HepG2 (cell line): Measurements from ENCODE around the gene PRSS12. TPM values are rescaled to one million over a fixed set of nuclear protein-coding genes. Genes with fewer than 3 reads are reported as not detected.

Experiments
- ATAC-seq: fragments of 200-7000 bp; cut with Tn5 transposase; 3 replicates; pipeline ENCODE4 v1.9.1; 2020; ENCODE audit warnings: mild to moderate bottlenecking, moderate library complexity
- BruUV-seq: library from RNA; stranded (reverse); fragments of 400-500 nt; replicated peaks from 2 replicates; lab custom pipeline; 2021; lab: Mats Ljungman, UMichigan
- CTCF ChIA-PET: fragments of 300-600 bp; formaldehyde crosslinking; extraction: SDS; loops from one replicate; lab custom pipeline; 2021; ENCODE audit warnings: low total read pairs, inconsistent platforms, low intra/inter-chr PET ratio; lab: Yijun Ruan, JAX
- POLR2A ChIA-PET: fragments of 350-600 bp; sonication (Branson Sonifier 250); formaldehyde crosslinking; loops from one replicate; lab custom pipeline; 2020; ENCODE audit warnings: antibody characterized with exemption, inconsistent platforms; lab: Yijun Ruan, JAX
- DNase-seq: peaks from one replicate; pipeline ENCODE4 v3.0.0-alpha.2; 2015; ENCODE audit warnings: low spot score
- FAIRE-seq: peaks from 3 replicates; lab custom pipeline; 2011; peaks lifted over from hg19 to GRCh38; lab: Jason Lieb, UNC
- H2AFZ ChIP-seq: one replicate; pipeline ENCODE4 v1.6.1; 2011; ENCODE audit warnings: low read length, inconsistent platforms
- H3K27ac ChIP-seq: fragments of 300-600 bp; 3 replicates; pipeline ENCODE4 v1.8.0; 2011; ENCODE audit warnings: mixed run types, mild to moderate bottlenecking, mixed read lengths, low read length, inconsistent platforms; ENCODE audit not compliant: insufficient read depth; ENCODE audit errors: extremely low read length
- H3K27me3 ChIP-seq, 2 experiments: fragments of 200-600 bp in 1 of 2; 2 replicates in 1 of 2; 3 replicates in 1 of 2; pipeline versions ENCODE4 v1.6.0 to v1.8.0; 2011; ENCODE audit warnings: low read length in 2 of 2, mild to moderate bottlenecking in 2 of 2, moderate library complexity in 2 of 2, inconsistent platforms in 1 of 2; ENCODE audit not compliant: insufficient read depth in 2 of 2, control insufficient read depth in 1 of 2
- H3K36me3 ChIP-seq, 2 experiments: fragments of 200-600 bp in 1 of 2; replicated peaks in 1 of 2; 2 replicates in 1 of 2; 3 replicates in 1 of 2; pipeline versions ENCODE4 v1.5.1 to v1.8.0; 2011; ENCODE audit warnings: low read length in 2 of 2, inconsistent platforms in 1 of 2; ENCODE audit not compliant: insufficient read depth in 2 of 2, control insufficient read depth in 1 of 2
- H3K4me1 ChIP-seq: 2 replicates; pipeline ENCODE4 v1.5.1; 2012; ENCODE audit warnings: low read length, inconsistent platforms; ENCODE audit not compliant: insufficient read depth
- H3K4me2 ChIP-seq: 2 replicates; pipeline ENCODE4 v1.6.0; 2011; ENCODE audit warnings: low read depth, low read length, inconsistent platforms
- H3K4me3 ChIP-seq, 3 experiments: fragments of 200-600 bp in 1 of 3; sonication (generic), shearing (Covaris generic) in 1 of 3; replicated peaks in 1 of 3; 2 replicates each; pipeline ENCODE4 v1.5.1; 2011 to 2016; ENCODE audit warnings: low read length in 3 of 3, inconsistent platforms in 2 of 3, low read depth in 2 of 3, mild to moderate bottlenecking in 2 of 3, control low read depth in 1 of 3, mixed read lengths in 1 of 3; ENCODE audit not compliant: insufficient read depth in 1 of 3
- H3K79me2 ChIP-seq: one replicate; pipeline ENCODE4 v1.6.1; 2011; ENCODE audit warnings: low read length, inconsistent platforms; ENCODE audit not compliant: insufficient read depth
- H3K9ac ChIP-seq: 2 replicates; pipeline ENCODE4 v1.6.0; 2011; ENCODE audit warnings: mild to moderate bottlenecking, low read depth, low read length, inconsistent platforms; ENCODE audit not compliant: insufficient read depth
- H3K9me3 ChIP-seq: 2 replicates; pipeline ENCODE4 v1.5.1; 2012; ENCODE audit warnings: mild to moderate bottlenecking, low read length
- H4K20me1 ChIP-seq: 2 replicates; pipeline ENCODE4 v1.6.0; 2011; ENCODE audit warnings: inconsistent platforms, mild to moderate bottlenecking, low read length, moderate library complexity; ENCODE audit not compliant: insufficient read depth
- ARID2 ChIP-seq: sonication (generic); formaldehyde crosslinking; IDR thresholded peaks from 2 replicates; pipeline ENCODE4 v1.8.1; 2022; ENCODE audit warnings: mild to moderate bottlenecking, missing genetic modification reagents, borderline replicate concordance
- EED ChIP-seq: sonication (generic); formaldehyde crosslinking; IDR thresholded peaks from 2 replicates; pipeline ENCODE4 v1.5.0; 2020; ENCODE audit warnings: mild to moderate bottlenecking, missing genetic modification reagents
- GTF3A ChIP-seq: sonication (generic); formaldehyde crosslinking; conservative IDR thresholded peaks from 2 replicates; pipeline ENCODE4 v1.4.0; 2020; ENCODE audit warnings: mild to moderate bottlenecking, missing genetic modification reagents
- KMT2A ChIP-seq: sonication (generic); formaldehyde crosslinking; IDR thresholded peaks from 2 replicates; pipeline ENCODE4 v1.4.0; 2020; ENCODE audit warnings: missing genetic modification reagents
- MBD4 ChIP-seq: IDR thresholded peaks from 2 replicates; pipeline ENCODE4 v1.6.1; 2012; ENCODE audit warnings: low read length, inconsistent platforms, borderline replicate concordance
- MTERF4 ChIP-seq: sonication (generic); formaldehyde crosslinking; IDR thresholded peaks from 2 replicates; pipeline ENCODE4 v1.8.0; 2023; ENCODE audit warnings: mild to moderate bottlenecking, missing genetic modification reagents
- NR2F2 ChIP-seq: IDR thresholded peaks from 2 replicates; pipeline ENCODE4 v1.6.1; 2012; ENCODE audit warnings: low read depth, inconsistent platforms, borderline replicate concordance
- NR2F6 ChIP-seq, 2 experiments: IDR thresholded peaks; 2 replicates each; pipeline ENCODE4 v1.6.1; 2016; ENCODE audit warnings: antibody characterized with exemption in 1 of 2, mild to moderate bottlenecking in 1 of 2
- SSRP1 ChIP-seq: IDR thresholded peaks from 2 replicates; pipeline ENCODE4 v1.6.1; 2016; ENCODE audit warnings: control low read depth
- TFAP4 ChIP-seq: sonication (generic); IDR thresholded peaks from 2 replicates; pipeline ENCODE4 v1.6.1; 2016; ENCODE audit warnings: low read depth, borderline replicate concordance
- YY1 ChIP-seq: IDR thresholded peaks from 2 replicates; pipeline ENCODE4 v1.6.1; 2011; ENCODE audit warnings: low read length, low read depth, moderate library complexity, mild to moderate bottlenecking; ENCODE audit not compliant: insufficient read depth, insufficient replicate concordance
- ZC3H4 ChIP-seq: sonication (generic); formaldehyde crosslinking; IDR thresholded peaks from 2 replicates; pipeline ENCODE4 v1.4.0; 2020; ENCODE audit warnings: missing genetic modification reagents, borderline replicate concordance
- ZFP36L2 ChIP-seq: sonication (generic); formaldehyde crosslinking; IDR thresholded peaks from 2 replicates; pipeline ENCODE4 v1.4.0; 2020; ENCODE audit warnings: missing genetic modification reagents
- ZNF484 ChIP-seq: sonication (generic); formaldehyde crosslinking; IDR thresholded peaks from 2 replicates; pipeline ENCODE4 v1.5.1; 2020; ENCODE audit warnings: mild to moderate bottlenecking, low read depth, missing genetic modification reagents, borderline replicate concordance
- ZNF547 ChIP-seq: sonication (generic); formaldehyde crosslinking; IDR thresholded peaks from 2 replicates; pipeline ENCODE4 v1.5.1; 2020; ENCODE audit warnings: mild to moderate bottlenecking, missing genetic modification reagents
- ZNF782 ChIP-seq: sonication (generic); formaldehyde crosslinking; IDR thresholded peaks from 2 replicates; pipeline ENCODE4 v1.4.0; 2020; ENCODE audit warnings: missing genetic modification reagents, mild to moderate bottlenecking, borderline replicate concordance
- ZNF878 ChIP-seq: sonication (generic); formaldehyde crosslinking; IDR thresholded peaks from 2 replicates; pipeline ENCODE4 v1.8.1; 2023; ENCODE audit warnings: mild to moderate bottlenecking, missing genetic modification reagents, moderate library complexity
- ZUFSP ChIP-seq: sonication (generic); formaldehyde crosslinking; IDR thresholded peaks from 2 replicates; pipeline ENCODE4 v1.9.0; 2021; ENCODE audit warnings: missing genetic modification reagents, mild to moderate bottlenecking, borderline replicate concordance
- WGBS: methylation state at CpG from one replicate; pipeline ENCODE4 v1.1.6; 2017; ENCODE audit warnings: low lambda C conversion rate; 5-methylcytosine and 5-hydroxymethylcytosine counted together
- in situ Hi-C: cut with HindIII; loops from 2 replicates; pipeline ENCODE4 v1.10.0; 2017; ENCODE audit warnings: low pct_unique_long_range_greater_than_20kb; ENCODE audit not compliant: extremely low pct_ligation_motif_present
- intact Hi-C: fragments of 100-400 bp; cut with micrococcal nuclease; formaldehyde crosslinking; loops from one replicate; pipeline ENCODE4 v1.10.0; 2022; ENCODE audit not compliant: unreplicated experiment
- polyA plus RNA-seq, 8 experiments: library from polyadenylated mRNA; depleted of rRNA in 3 of 8; stranded (reverse) in 7 of 8; unstranded in 1 of 8; fragments of >200 nt; fragmentation: Illumina TruSeq in 4 of 8; extraction: Trizol in 4 of 8; gene quantifications; 2 replicates each; pipeline versions ENCODE4 v1.2.1 to v1.2.3, GENCODE V29; 2011 to 2016; ENCODE audit warnings: low read depth in 4 of 8, missing spikeins in 1 of 8, mixed read lengths in 1 of 8; ENCODE audit not compliant: insufficient read depth in 1 of 8
- total RNA-seq, 5 experiments: library from RNA; depleted of rRNA; stranded (reverse); fragments of >200 nt; fragmentation: Illumina TruSeq; extraction: Trizol; gene quantifications; 2 replicates each; pipeline ENCODE4 v1.2.3, GENCODE V29; 2016; ENCODE audit warnings: low read depth in 1 of 5

Gene PRSS12
- total and polyA plus RNA-seq, 2 of the 13 experiments (the other 11 are each of a cell fraction or from before 2014, with no cell fraction given), result 0.02 TPM; not detected in 1

- H3K4me1 ChIP-seq, result no peaks in the 10 kb centered on the region
- BruUV-seq, result no TSS peak
- H2AFZ ChIP-seq, result no peak overlapping the region
- H3K4me2 ChIP-seq, result no peak overlapping the region
- H3K79me2 ChIP-seq, result no peaks in the 10 kb centered on the region
- H3K27me3 ChIP-seq, result no peaks in the 10 kb centered on the region
- ATAC-seq, result no peak
- H3K9ac ChIP-seq, result no peak overlapping the region
- H3K9me3 ChIP-seq, result no peaks in the 10 kb centered on the region
- DNase-seq, result no peak
- 1% methylated on average over 6 of the region's 6 CpGs for WGBS
- no peak for TF ChIP-seq ZNF782 (CRISPR knock-in tag)
- TF ChIP-seq KMT2A (CRISPR knock-in tag), result no peak
- TF ChIP-seq YY1, result no peak
- TF ChIP-seq ZNF878, result no peak
- TF ChIP-seq ZFP36L2 (CRISPR knock-in tag), result no peak
- TF ChIP-seq MBD4, result no peak
- TF ChIP-seq ZNF484 (CRISPR knock-in tag), result no peak
- no peaks in the 10 kb centered on the region for H4K20me1 ChIP-seq
- intact Hi-C loops, result no loop called here
- CTCF ChIA-PET, result no interaction called here
- FAIRE-seq, result no peak
- H3K27ac ChIP-seq, result no peak overlapping the region
- in situ Hi-C loops, result no loop called here
- POLR2A ChIA-PET, result no interaction called here
- no peak overlapping the region for H3K4me3 ChIP-seq
- no peaks in the 10 kb centered on the region for H3K36me3 ChIP-seq
Measured at GRCh38 chr4:118335324-118335723, 17.5 kb downstream of the PRSS12 start.

GRCh38 chr4:118331352-118331751 lies 21.5 kb downstream of the PRSS12 start:
- no peak overlapping the region for H3K27ac ChIP-seq
- no peaks in the 10 kb centered on the region for H3K4me1 ChIP-seq
- in situ Hi-C loops, result no loop called here
- BruUV-seq, result no TSS peak
- no peaks in the 10 kb centered on the region for H3K36me3 ChIP-seq
- H4K20me1 ChIP-seq, result no peaks in the 10 kb centered on the region
- DNase-seq, result no peak
- no peak for ATAC-seq
- H3K4me3 ChIP-seq, result no peak overlapping the region
- FAIRE-seq, result no peak
- intact Hi-C loops, result no loop called here
- no peak overlapping the region for H2AFZ ChIP-seq
- ChIA-PET CTCF (no interaction called here), POLR2A (no interaction called here)
- H3K9ac ChIP-seq, result no peak overlapping the region
- 10% methylated on average over 3 of the region's 3 CpGs for WGBS
- H3K4me2 ChIP-seq, result no peak overlapping the region
- no peaks in the 10 kb centered on the region; a peak in 1 of 5 replicates for H3K27me3 ChIP-seq
- H3K79me2 ChIP-seq, result no peaks in the 10 kb centered on the region
- no peaks in the 10 kb centered on the region for H3K9me3 ChIP-seq
- TF ChIP-seq ZUFSP (CRISPR knock-in tag), result no peak
- no peak for TF ChIP-seq MTERF4 (CRISPR knock-in tag)
- no peak for TF ChIP-seq GTF3A
- no peak for TF ChIP-seq NR2F2
- TF ChIP-seq SSRP1 (CRISPR knock-in tag), result no peak
- no peak for TF ChIP-seq ZC3H4 (CRISPR knock-in tag)
- no peak for TF ChIP-seq ARID2
- TF ChIP-seq NR2F6 (IDR thresholded peaks at IDR 0.05), result no peak
- TF ChIP-seq NR2F6 (CRISPR knock-in tag; IDR thresholded peaks at IDR 0.05), result no peak
- TF ChIP-seq EED (CRISPR knock-in tag), result no peak
- TF ChIP-seq ZNF547, result no peak
- no peak for TF ChIP-seq TFAP4
